IPS-18a (cell line): ENCODE results near the gene CCP110.
A peak's percentile ranks its signal among the peaks of the same experiment; 100 is the strongest.

Experiments used
- H3K27ac ChIP-seq: one replicate; pipeline ENCODE4 v1.5.1; 2013; ENCODE audit warnings: low read length
- H3K27me3 ChIP-seq: one replicate; pipeline ENCODE4 v1.6.1; 2013; ENCODE audit warnings: mild to moderate bottlenecking, low read length; ENCODE audit not compliant: control insufficient read depth, insufficient read depth
- H3K36me3 ChIP-seq: one replicate; pipeline ENCODE4 v1.6.1; 2013; ENCODE audit warnings: low read depth, low read length; ENCODE audit not compliant: control insufficient read depth
- H3K4me1 ChIP-seq: one replicate; pipeline ENCODE4 v1.6.1; 2013; ENCODE audit warnings: low read depth, low read length; ENCODE audit not compliant: control insufficient read depth
- H3K4me3 ChIP-seq: one replicate; pipeline ENCODE4 v1.5.1; 2013; ENCODE audit warnings: low read length
- H3K9ac ChIP-seq: one replicate; pipeline ENCODE4 v1.6.1; 2013; ENCODE audit warnings: mild to moderate bottlenecking, low read length, moderate library complexity
- H3K9me3 ChIP-seq: one replicate; pipeline ENCODE4 v1.6.1; 2013; ENCODE audit warnings: low read depth, low read length; ENCODE audit not compliant: control insufficient read depth

The CCP110 gene

DNA sequence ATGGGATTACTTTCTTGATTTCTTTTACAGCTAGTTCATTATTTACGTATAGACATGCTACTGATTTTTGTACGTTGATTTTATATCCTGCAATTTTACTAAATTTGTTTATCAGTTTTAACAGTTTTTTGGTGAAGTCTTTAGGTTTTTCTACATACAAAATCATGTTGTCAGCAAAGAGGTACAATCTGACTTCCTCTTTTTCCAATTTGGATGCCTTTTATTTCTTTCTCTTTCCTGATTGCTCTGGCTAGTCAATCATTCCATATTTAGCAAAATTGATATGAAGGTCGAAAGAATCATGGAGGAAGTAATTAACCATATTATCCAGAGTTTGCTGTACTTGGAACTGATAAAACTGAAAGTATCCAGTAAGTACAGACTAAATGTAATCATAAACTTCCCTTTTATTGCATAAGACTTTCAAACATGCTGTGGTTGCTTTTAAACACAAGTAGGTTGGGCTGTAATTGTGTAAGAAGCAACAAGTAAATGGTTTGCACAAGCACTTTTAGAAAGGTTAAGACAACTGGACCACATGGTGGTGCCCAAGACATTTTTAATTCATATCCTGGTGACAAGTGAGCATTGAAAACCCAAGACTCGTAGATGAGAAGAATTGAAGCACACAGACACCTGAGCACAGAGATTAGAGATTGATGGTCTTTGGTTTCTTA, 10.2 kb upstream of the CCP110 start:
- peaks cover 49% of the 10 kb centered on the region for H3K36me3 ChIP-seq
- H3K4me1 ChIP-seq = no peaks in the 10 kb centered on the region

DNA sequence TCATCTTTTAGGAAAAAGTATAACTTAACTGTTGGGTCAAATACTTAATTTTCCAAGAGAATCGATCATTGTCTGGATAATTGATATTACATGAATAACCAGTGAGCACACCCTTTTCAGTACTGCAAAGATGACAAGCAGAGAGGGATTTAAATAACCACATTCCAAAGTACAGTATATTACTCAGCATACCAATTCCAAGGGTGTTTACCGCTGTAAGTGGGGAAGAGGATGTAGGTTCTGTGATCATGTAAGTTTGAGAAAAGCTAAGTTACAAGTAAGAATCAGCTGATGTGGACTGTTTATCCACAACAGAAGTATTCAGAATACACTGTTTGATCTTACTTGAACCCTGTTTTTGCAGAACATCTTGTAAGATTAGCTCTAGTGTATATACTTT, 8.0 kb upstream of the CCP110 start:
- no peak overlapping the region for H3K27ac ChIP-seq
- H3K36me3 ChIP-seq = peaks cover 30% of the 10 kb centered on the region
- no peak overlapping the region for H3K9ac ChIP-seq
- H3K27me3 ChIP-seq = no peaks in the 10 kb centered on the region
- no peaks in the 10 kb centered on the region for H3K9me3 ChIP-seq
- peaks cover 4% of the 10 kb centered on the region for H3K4me1 ChIP-seq
- no peak overlapping the region for H3K4me3 ChIP-seq

More for the DNA sequence above, 10.2 kb upstream of the CCP110 start:
- Histone ChIP-seq H3K27ac (no peak overlapping the region), H3K9me3 (no peaks in the 10 kb centered on the region), H3K27me3 (no peaks in the 10 kb centered on the region), H3K4me3 (no peak overlapping the region), H3K9ac (no peak overlapping the region)

DNA sequence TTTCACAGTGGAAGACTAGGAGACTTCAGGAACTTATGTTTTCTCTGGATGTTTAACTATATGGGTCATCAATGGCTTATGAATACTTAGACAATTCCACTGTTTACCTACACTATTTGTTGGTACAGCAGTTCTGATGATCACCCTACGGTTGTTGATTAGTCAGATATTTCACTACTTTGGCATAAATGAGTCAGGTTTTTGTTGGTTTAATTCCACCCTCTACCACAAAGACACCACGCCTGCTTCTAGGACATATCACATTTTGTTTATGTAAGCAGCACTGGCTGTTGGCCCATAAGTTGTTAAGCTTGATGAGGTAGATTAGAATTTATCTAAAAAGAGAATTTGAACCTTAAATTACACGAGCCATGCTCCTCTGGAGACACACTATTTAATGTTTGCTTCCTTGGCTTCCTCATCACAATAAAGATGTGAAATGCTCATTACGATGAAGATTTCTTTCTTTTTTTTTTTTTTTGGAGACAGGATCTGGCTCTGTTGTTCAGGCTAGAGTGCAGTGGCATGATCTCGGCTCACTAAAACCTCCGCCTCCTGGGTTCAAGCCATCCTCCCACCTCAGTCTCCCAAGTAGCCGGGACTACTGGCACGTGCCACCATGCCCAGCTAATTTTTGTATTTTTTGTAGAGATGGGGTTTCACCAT, 6.2 kb upstream of the CCP110 start:
- Histone ChIP-seq H3K36me3 (peaks cover 26% of the 10 kb centered on the region), H3K9me3 (no peaks in the 10 kb centered on the region), H3K27ac (no peak overlapping the region), H3K27me3 (no peaks in the 10 kb centered on the region), H3K4me3 (no peak overlapping the region), H3K9ac (no peak overlapping the region), H3K4me1 (peaks cover 11% of the 10 kb centered on the region)

DNA sequence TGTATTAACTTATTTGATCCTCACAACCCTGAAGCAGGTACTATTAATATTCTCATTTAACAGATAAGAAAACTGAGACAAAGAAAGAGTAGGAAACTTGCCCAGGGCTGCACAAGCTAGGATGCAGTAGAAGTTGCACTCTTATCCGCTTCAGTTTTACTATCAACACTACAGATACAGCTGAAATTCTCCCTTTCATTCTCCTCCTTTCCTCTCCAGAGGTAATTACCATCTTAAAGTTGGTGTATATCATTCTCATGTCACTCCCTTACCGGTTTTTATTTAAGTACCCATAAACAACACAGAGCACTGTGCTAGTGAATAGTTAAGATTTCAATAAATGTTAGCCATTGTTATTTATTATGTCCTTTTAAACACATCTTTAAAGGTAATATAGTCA, 5.4 kb upstream of the CCP110 start:
- Histone ChIP-seq H3K4me1 (peaks cover 16% of the 10 kb centered on the region), H3K9ac (no peak overlapping the region)

DNA sequence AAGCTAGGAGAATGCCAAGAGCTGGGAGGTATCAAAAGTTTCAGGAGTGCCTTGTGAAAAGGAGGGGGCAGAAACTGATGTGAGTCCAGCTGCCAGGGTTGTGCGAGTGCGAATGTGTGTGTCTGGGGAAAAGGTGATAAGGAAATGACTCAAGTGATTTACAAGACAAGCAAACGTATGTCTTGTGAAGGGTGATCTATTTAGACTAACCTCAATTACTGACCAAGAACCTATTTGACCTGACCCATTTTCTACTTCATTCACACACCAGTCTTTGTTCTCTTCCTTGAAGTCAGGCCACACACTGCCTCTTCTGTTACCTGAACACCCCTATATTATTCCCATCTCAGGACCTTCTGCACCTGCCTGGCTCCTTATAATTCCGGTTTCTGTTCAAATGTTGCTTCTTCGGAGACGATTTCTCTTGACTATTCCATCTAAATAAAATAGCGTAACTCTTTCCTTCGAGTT, 2.8 kb upstream of the CCP110 start:
- no peaks in the 10 kb centered on the region for H3K27me3 ChIP-seq
- peak overlapping the region; percentile 76 for H3K9ac ChIP-seq
- no peaks in the 10 kb centered on the region for H3K9me3 ChIP-seq
- H3K27ac ChIP-seq = peak overlapping the region; percentile 36
- peak overlapping the region; percentile 81 for H3K4me3 ChIP-seq
- H3K36me3 ChIP-seq = peaks cover 13% of the 10 kb centered on the region
- H3K4me1 ChIP-seq = peaks cover 21% of the 10 kb centered on the region

More for the DNA sequence above, 5.4 kb upstream of the CCP110 start:
- Histone ChIP-seq H3K27me3 (no peaks in the 10 kb centered on the region), H3K4me3 (no peak overlapping the region), H3K9me3 (no peaks in the 10 kb centered on the region), H3K27ac (no peak overlapping the region), H3K36me3 (peaks cover 21% of the 10 kb centered on the region)

DNA sequence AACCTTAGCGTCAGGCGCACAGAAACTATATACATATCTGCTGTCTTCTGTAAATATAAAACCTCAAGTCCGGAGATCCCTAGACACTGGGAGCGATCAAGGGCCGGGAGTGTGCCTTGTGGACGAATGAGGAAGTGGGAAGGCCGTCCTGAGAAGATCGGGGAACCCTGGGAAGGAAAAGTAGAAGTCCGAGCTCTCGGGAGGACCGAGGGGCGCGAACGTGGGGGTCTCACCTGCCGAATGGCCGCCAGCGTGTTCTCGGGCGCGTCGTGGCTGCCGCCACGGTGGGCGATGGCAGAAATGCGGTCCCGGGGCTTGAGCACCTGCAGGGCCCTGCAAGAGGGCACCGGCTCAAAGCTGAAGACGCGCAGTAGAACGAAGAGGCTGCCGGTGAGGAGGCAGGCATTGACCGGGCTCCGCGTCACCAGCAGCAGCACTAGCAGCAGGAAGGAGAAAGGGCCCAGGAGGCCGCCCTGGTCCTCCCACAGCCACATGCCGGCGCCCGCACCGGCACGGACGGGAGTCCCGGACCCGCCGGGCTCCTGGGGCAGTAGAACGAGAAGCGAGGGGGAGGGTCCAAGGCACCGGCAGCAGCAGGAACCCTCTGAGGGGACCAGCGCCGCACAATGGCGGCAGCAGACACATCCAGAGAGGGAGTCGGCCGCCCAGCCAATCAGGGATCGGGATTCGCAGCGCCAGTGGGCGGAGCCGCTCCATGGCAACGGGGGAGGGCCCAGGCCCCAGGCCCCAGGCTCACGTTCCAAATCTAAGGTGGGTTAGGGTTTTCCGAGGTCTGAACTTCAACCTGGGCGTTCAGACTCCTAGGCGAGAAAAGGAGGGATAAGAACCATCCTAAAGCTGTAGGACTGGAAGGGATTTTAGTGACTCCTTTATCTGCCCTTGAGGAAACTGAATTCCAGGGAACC, 2.0 kb upstream of the CCP110 start, which contains the start of gene GDE1:
TSS of gene GDE1 (minus strand) at position 628 of the 926 bp plus-strand sequence. CDS start at position 494, 134 bp downstream.
- no peaks in the 10 kb centered on the region for H3K27me3 ChIP-seq
- H3K27ac ChIP-seq = peak within 1 kb of the TSS; percentile 36
- peak within 1 kb of the TSS; percentile 81 for H3K4me3 ChIP-seq
- peaks cover 5% of the 10 kb centered on the region for H3K36me3 ChIP-seq
- H3K9me3 ChIP-seq = no peaks in the 10 kb centered on the region
- H3K4me1 ChIP-seq = peaks cover 21% of the 10 kb centered on the region
- H3K9ac ChIP-seq = peak within 1 kb of the TSS; percentile 76

DNA sequence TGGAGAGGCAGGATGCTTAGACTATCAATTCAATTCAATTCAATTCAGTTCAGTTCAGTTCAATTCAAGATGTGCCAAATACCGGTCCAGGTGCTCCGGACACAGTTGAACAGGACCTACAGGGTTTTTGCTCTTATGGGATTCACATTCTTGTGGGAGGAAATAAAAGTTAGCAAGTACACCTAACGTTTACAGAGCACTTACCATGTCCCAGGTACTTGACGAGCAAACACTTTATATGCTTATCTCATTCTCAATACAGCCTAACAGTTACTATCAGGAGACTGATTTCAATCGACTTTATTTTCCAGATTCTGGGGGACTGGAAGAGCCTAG, 1.4 kb upstream of the CCP110 start:
- H3K36me3 ChIP-seq = no peaks in the 10 kb centered on the region
- peaks cover 21% of the 10 kb centered on the region for H3K4me1 ChIP-seq
- H3K27me3 ChIP-seq = no peaks in the 10 kb centered on the region
- peak overlapping the region; percentile 81 for H3K4me3 ChIP-seq
- H3K9ac ChIP-seq = peak overlapping the region; percentile 76
- H3K9me3 ChIP-seq = no peaks in the 10 kb centered on the region
- H3K27ac ChIP-seq = no peak overlapping the region

DNA sequence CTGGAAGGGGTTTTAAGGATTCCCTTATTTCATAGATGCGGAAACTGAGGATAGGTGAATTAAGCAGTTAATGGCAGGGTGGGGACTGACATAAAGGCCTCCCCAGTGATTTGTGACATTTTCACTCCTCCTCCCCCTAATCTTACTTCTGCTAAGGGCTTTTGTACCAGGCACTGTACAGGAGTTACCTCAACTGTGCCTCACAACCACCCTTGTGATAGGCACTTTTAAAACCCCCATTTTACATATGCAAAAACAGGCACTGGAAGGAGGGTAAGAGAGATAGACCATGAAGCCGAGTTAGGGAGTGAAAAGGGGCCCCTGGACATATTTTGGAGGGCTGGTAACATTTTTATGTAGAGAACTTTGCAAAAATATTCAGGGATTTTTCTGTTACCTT, 982 bp upstream of the CCP110 start:
- no peaks in the 10 kb centered on the region for H3K9me3 ChIP-seq
- no peak overlapping the region for H3K9ac ChIP-seq
- no peaks in the 10 kb centered on the region for H3K36me3 ChIP-seq
- H3K27ac ChIP-seq = no peak overlapping the region
- H3K27me3 ChIP-seq = no peaks in the 10 kb centered on the region
- peaks cover 21% of the 10 kb centered on the region for H3K4me1 ChIP-seq
- H3K4me3 ChIP-seq = peak overlapping the region; percentile 81

DNA sequence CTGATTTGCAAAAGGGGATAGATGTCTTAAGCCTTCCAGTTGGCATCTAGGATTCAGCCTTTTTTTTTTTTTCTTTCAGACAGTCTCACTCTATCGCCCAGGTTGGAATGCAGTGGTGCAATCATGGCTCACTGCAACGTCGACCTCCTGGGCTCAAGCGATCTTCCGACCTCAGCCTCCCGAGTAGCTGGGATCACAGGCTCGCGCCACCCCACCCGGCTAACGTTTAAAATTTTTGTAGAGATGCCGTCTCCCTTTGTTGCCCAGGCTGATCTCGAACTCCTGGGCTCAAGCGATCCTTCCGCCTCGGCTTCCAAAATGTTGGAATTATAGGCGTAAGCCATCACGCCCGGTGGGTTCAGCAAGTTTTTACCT, 571 bp upstream of the CCP110 start:
- no peaks in the 10 kb centered on the region for H3K9me3 ChIP-seq
- H3K4me1 ChIP-seq = peaks cover 21% of the 10 kb centered on the region
- H3K4me3 ChIP-seq = no peak overlapping the region
- peaks cover 3% of the 10 kb centered on the region for H3K36me3 ChIP-seq
- H3K27ac ChIP-seq = no peak overlapping the region
- no peak overlapping the region for H3K9ac ChIP-seq
- no peaks in the 10 kb centered on the region for H3K27me3 ChIP-seq

DNA sequence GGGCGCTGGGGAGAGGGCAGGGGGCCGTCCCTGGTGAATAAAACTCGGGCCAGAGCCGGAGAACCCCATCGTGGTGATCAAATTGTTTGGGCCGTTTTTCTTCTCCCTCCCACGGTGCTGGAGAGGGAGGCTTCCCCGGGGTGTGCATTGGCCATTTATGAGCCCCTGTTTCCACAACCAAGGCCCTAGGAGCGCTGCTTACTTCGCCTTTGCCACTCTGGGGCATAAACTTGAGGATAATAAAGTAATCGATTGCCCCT, 544 bp downstream of the CCP110 start:
- peaks cover 21% of the 10 kb centered on the region for H3K4me1 ChIP-seq
- H3K9ac ChIP-seq = peak overlapping the region; percentile 74
- no peaks in the 10 kb centered on the region for H3K27me3 ChIP-seq
- H3K9me3 ChIP-seq = no peaks in the 10 kb centered on the region
- H3K36me3 ChIP-seq = peaks cover 11% of the 10 kb centered on the region
- no peak overlapping the region for H3K27ac ChIP-seq
- H3K4me3 ChIP-seq = peak overlapping the region; percentile 88

DNA sequence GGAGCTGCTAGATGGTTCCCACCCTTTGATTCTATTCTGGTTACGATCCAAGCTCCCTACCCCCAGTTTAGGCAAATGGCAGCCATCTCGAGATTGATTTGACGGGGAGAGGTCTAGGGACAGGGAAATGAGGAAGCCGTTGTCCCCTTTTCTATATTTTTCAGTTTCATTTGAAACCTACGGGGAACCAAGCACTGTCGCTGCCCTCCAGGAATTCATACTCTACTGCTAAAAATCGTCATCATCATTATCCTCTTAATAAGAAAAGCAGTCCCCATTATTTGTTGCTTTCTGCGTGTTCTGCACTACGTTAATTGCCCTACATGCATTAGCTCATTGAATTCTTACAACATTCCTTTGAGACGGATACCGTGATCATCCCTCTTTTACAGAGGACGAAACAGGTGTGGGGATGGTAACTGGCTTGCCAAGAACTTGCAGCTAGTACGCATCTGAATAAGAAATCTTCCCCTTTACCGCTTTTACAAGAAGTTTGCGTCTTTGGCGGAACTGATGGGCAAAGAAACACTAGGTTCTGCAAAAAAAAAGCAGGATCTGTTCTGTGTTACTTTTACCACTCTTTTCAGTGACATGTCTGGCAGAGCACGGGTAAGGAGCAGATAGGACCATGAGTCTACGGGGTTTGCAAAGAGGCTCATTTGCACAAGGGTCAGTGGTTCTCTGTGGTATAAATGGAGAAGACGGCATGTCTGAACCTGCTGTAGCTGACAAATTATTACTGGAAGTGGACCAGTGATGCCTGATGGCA, 1.1 kb downstream of the CCP110 start:
- Histone ChIP-seq H3K9me3 (no peaks in the 10 kb centered on the region), H3K27ac (no peak overlapping the region), H3K4me1 (peaks cover 21% of the 10 kb centered on the region), H3K27me3 (no peaks in the 10 kb centered on the region), H3K9ac (peak overlapping the region; percentile 74), H3K4me3 (peak overlapping the region; percentile 88), H3K36me3 (peaks cover 11% of the 10 kb centered on the region)
